ENCODE results near the gene COMMD1. TPM values are rescaled to one million over a fixed set of nuclear protein-coding genes. Genes with fewer than 3 reads are reported as not detected.

The COMMD1 gene
- total RNA-seq, 2 experiments from 2014 or later, result 29.3 to 36.1 TPM

- no peaks in the 10 kb centered on the region for H3K27me3 Mint-ChIP-seq
- ChIA-PET CTCF (no interaction called here), POLR2A (no interaction called here)
- H3K9me3 Mint-ChIP-seq (ENCODE audit: low read depth), result no peaks in the 10 kb centered on the region
- ATAC-seq, result no peak
- DNase-seq, result no peak
- intact Hi-C loops (cut with DNase I, micrococcal nuclease), result no loop called here
- H3K36me3 Mint-ChIP-seq (ENCODE audit: low read depth), result peaks cover 1% of the 10 kb centered on the region
- no peaks in the 10 kb centered on the region for H3K4me1 Mint-ChIP-seq
- no peak overlapping the region for H3K27ac Mint-ChIP-seq
- H3K4me3 Mint-ChIP-seq, result no peak overlapping the region
Observed at GRCh38 chr2:61970807-61971556, 65.5 kb downstream of the COMMD1 start.

- Mint-ChIP-seq H3K27me3 (no peaks in the 10 kb centered on the region), H3K4me3 (no peak overlapping the region), H3K36me3 (ENCODE audit: low read depth) (peaks cover 8% of the 10 kb centered on the region), H3K27ac (no peak overlapping the region), H3K9me3 (ENCODE audit: low read depth) (peaks cover 18% of the 10 kb centered on the region), H3K4me1 (peaks cover 5% of the 10 kb centered on the region)
- ChIA-PET POLR2A (no interaction called here), CTCF (no interaction called here)
- intact Hi-C loops (cut with DNase I, micrococcal nuclease), result no loop called here
- DNase-seq (no peak), ATAC-seq (no peak)
Observed at GRCh38 chr2:61978522-61978921, 73.0 kb downstream of the COMMD1 start.

GRCh38 chr2:61980758-61981157 is 75.3 kb downstream of the COMMD1 start:
- no peak for ATAC-seq
- Mint-ChIP-seq H3K27me3 (no peaks in the 10 kb centered on the region), H3K27ac (no peak overlapping the region), H3K4me3 (no peak overlapping the region), H3K9me3 (ENCODE audit: low read depth) (peaks cover 18% of the 10 kb centered on the region), H3K4me1 (peaks cover 5% of the 10 kb centered on the region), H3K36me3 (ENCODE audit: low read depth) (peaks cover 8% of the 10 kb centered on the region)
- intact Hi-C loops (cut with DNase I, micrococcal nuclease), result no loop called here
- ChIA-PET CTCF (no interaction called here), POLR2A (no interaction called here)
- DNase-seq, result no peak

GRCh38 chr2:61984682-61985081 is 79.2 kb downstream of the COMMD1 start:
- CTCF ChIA-PET, result no interaction called here
- DNase-seq, result no peak
- peaks cover 10% of the 10 kb centered on the region for H3K36me3 Mint-ChIP-seq (ENCODE audit: low read depth)
- ATAC-seq, result no peak
- intact Hi-C loops (cut with DNase I, micrococcal nuclease), result no loop called here
- POLR2A ChIA-PET, result no interaction called here
- H3K27me3 Mint-ChIP-seq, result no peaks in the 10 kb centered on the region
- H3K9me3 Mint-ChIP-seq (ENCODE audit: low read depth), result peaks cover 18% of the 10 kb centered on the region
- H3K27ac Mint-ChIP-seq, result no peak overlapping the region
- peaks cover 11% of the 10 kb centered on the region for H3K4me1 Mint-ChIP-seq
- no peak overlapping the region for H3K4me3 Mint-ChIP-seq

- Mint-ChIP-seq H3K27me3 (no peaks in the 10 kb centered on the region), H3K4me3 (no peak overlapping the region), H3K9me3 (ENCODE audit: low read depth) (no peaks in the 10 kb centered on the region), H3K27ac (no peak overlapping the region), H3K4me1 (peaks cover 8% of the 10 kb centered on the region), H3K36me3 (ENCODE audit: low read depth) (peaks cover 2% of the 10 kb centered on the region)
- POLR2A ChIA-PET, result no interaction called here
- ATAC-seq (peak; percentile 55), DNase-seq (peak; percentile 11)
- CTCF ChIA-PET, result no interaction called here
- intact Hi-C loops (cut with DNase I, micrococcal nuclease), result no loop called here
Observed at GRCh38 chr2:61988462-61989366, 83.2 kb downstream of the COMMD1 start.

GRCh38 chr2:61993422-61994024 is 88.0 kb downstream of the COMMD1 start:
- DNase-seq (peak; percentile 40), ATAC-seq (no peak)
- Mint-ChIP-seq H3K27ac (no peak overlapping the region), H3K36me3 (ENCODE audit: low read depth) (no peaks in the 10 kb centered on the region), H3K4me3 (no peak overlapping the region), H3K27me3 (no peaks in the 10 kb centered on the region), H3K9me3 (ENCODE audit: low read depth) (no peaks in the 10 kb centered on the region), H3K4me1 (peaks cover 8% of the 10 kb centered on the region)
- POLR2A ChIA-PET, result no interaction called here
- intact Hi-C loops (cut with DNase I, micrococcal nuclease), result loop anchor here (1.0 kb wide), 1 partner anchor 419 kb away; no protein-coding TSS in a partner anchor
- CTCF ChIA-PET, result interaction anchor here (0.6 to 2.0 kb wide), 8 partner anchors 8 to 425 kb away, joined by 3 to 6 read pairs (median 4); no protein-coding TSS in a partner anchor

- CTCF ChIA-PET, result interaction anchor here (0.7 to 2.0 kb wide), 6 partner anchors 9 to 559 kb away, joined by 3 to 6 read pairs (median 4); no protein-coding TSS in a partner anchor
- no peak for DNase-seq
- Mint-ChIP-seq H3K36me3 (ENCODE audit: low read depth) (no peaks in the 10 kb centered on the region), H3K27me3 (no peaks in the 10 kb centered on the region), H3K4me3 (no peak overlapping the region), H3K9me3 (ENCODE audit: low read depth) (no peaks in the 10 kb centered on the region), H3K27ac (no peak overlapping the region), H3K4me1 (peaks cover 4% of the 10 kb centered on the region)
- POLR2A ChIA-PET, result no interaction called here
- ATAC-seq, result no peak
- intact Hi-C loops (cut with DNase I, micrococcal nuclease), result no loop called here
Observed at GRCh38 chr2:61994531-61994930, 89.1 kb downstream of the COMMD1 start.

- H3K9me3 Mint-ChIP-seq (ENCODE audit: low read depth), result no peaks in the 10 kb centered on the region
- no peaks in the 10 kb centered on the region for H3K27me3 Mint-ChIP-seq
- no peaks in the 10 kb centered on the region for H3K36me3 Mint-ChIP-seq (ENCODE audit: low read depth)
- POLR2A ChIA-PET, result no interaction called here
- no peak for ATAC-seq
- H3K4me1 Mint-ChIP-seq, result peaks cover 4% of the 10 kb centered on the region
- DNase-seq, result no peak
- H3K4me3 Mint-ChIP-seq, result no peak overlapping the region
- H3K27ac Mint-ChIP-seq, result no peak overlapping the region
- CTCF ChIA-PET, result interaction anchor here (0.7 to 0.9 kb wide), 4 partner anchors 9 to 559 kb away, joined by 3 to 4 read pairs (median 4); no protein-coding TSS in a partner anchor
- intact Hi-C loops (cut with DNase I, micrococcal nuclease), result no loop called here
Observed at GRCh38 chr2:61995065-61995464, 89.6 kb downstream of the COMMD1 start.

- DNase-seq, result no peak
- Mint-ChIP-seq H3K27me3 (no peaks in the 10 kb centered on the region), H3K4me3 (no peak overlapping the region), H3K36me3 (ENCODE audit: low read depth) (no peaks in the 10 kb centered on the region), H3K4me1 (peaks cover 4% of the 10 kb centered on the region), H3K9me3 (ENCODE audit: low read depth) (no peaks in the 10 kb centered on the region), H3K27ac (no peak overlapping the region)
- CTCF ChIA-PET, result interaction anchor here (0.8 to 0.9 kb wide), 3 partner anchors 9 to 558 kb away, joined by 3 to 4 read pairs (median 4); no protein-coding TSS in a partner anchor
- intact Hi-C loops (cut with DNase I, micrococcal nuclease), result no loop called here
- no peak for ATAC-seq
- POLR2A ChIA-PET, result no interaction called here
Observed at GRCh38 chr2:61995515-61995914, 90.0 kb downstream of the COMMD1 start.

GRCh38 chr2:61998426-61998825 is 93.0 kb downstream of the COMMD1 start:
- no peak overlapping the region for H3K4me3 Mint-ChIP-seq
- H3K4me1 Mint-ChIP-seq, result peaks cover 2% of the 10 kb centered on the region
- no peaks in the 10 kb centered on the region for H3K9me3 Mint-ChIP-seq (ENCODE audit: low read depth)
- intact Hi-C loops (cut with DNase I, micrococcal nuclease), result no loop called here
- ChIA-PET POLR2A (no interaction called here), CTCF (no interaction called here)
- no peaks in the 10 kb centered on the region for H3K27me3 Mint-ChIP-seq
- ATAC-seq (no peak), DNase-seq (no peak)
- peaks cover 2% of the 10 kb centered on the region for H3K36me3 Mint-ChIP-seq (ENCODE audit: low read depth)
- no peak overlapping the region for H3K27ac Mint-ChIP-seq

- intact Hi-C loops (cut with DNase I, micrococcal nuclease), result no loop called here
- POLR2A ChIA-PET, result no interaction called here
Observed at GRCh38 chr2:62000538-62000937, 95.1 kb downstream of the COMMD1 start.

More at GRCh38 chr2:62000538-62000937, 95.1 kb downstream of the COMMD1 start:
- H3K27me3 Mint-ChIP-seq, result no peaks in the 10 kb centered on the region
- H3K27ac Mint-ChIP-seq, result no peak overlapping the region
- no peaks in the 10 kb centered on the region for H3K9me3 Mint-ChIP-seq (ENCODE audit: low read depth)
- no peaks in the 10 kb centered on the region for H3K4me1 Mint-ChIP-seq
- H3K4me3 Mint-ChIP-seq, result no peak overlapping the region
- CTCF ChIA-PET, result interaction anchor here (1.8 kb wide), 1 partner anchor 11 kb away, joined by 7 read pairs; no protein-coding TSS in a partner anchor
- H3K36me3 Mint-ChIP-seq (ENCODE audit: low read depth), result peaks cover 9% of the 10 kb centered on the region
- ATAC-seq (no peak), DNase-seq (no peak)

All from activated CD4-positive, alpha-beta T cell treated with anti-CD3 and anti-CD28 coated beads for 36 hours (primary cell).